SK-N-SH (cell line): Measurements from ENCODE around the gene KLHL33. TPM values are rescaled to one million over a fixed set of nuclear protein-coding genes. Genes with fewer than 3 reads are reported as not detected.

Source experiments
- CTCF ChIA-PET: fragments of 300-600, 350-600 bp; formaldehyde crosslinking; extraction: SDS; loops from one replicate; lab custom pipeline; 2021; lab: Yijun Ruan, JAX
- POLR2A ChIA-PET: fragments of 350-600 bp; sonication (Branson Sonifier 250); formaldehyde crosslinking; extraction: SDS; loops from one replicate; lab custom pipeline; 2020; ENCODE audit warnings: antibody characterized with exemption, inconsistent platforms; lab: Yijun Ruan, JAX
- DNase-seq: peaks from one replicate; pipeline ENCODE4 v3.0.0; 2012
- H2AFZ ChIP-seq: fragments of 200-600 bp; sonication (generic); 2 replicates; pipeline ENCODE4 v1.8.1; 2016; ENCODE audit warnings: antibody characterized with exemption, mild to moderate bottlenecking, low read depth
- H3F3A ChIP-seq: fragments of 200-600 bp; sonication (generic); replicated peaks from 2 replicates; pipeline ENCODE3; 2016; ENCODE audit warnings: antibody characterized with exemption, mild to moderate bottlenecking; ENCODE audit not compliant: insufficient read depth
- H3K27ac ChIP-seq, 2 experiments: fragments of 200-500 bp in 1 of 2; fragments of 200-600 bp in 1 of 2; sonication (Bioruptor generic) in 1 of 2; sonication (generic), shearing (Covaris generic) in 1 of 2; 2 replicates each; pipeline versions ENCODE4 v1.5.1 to v1.6.1; 2014 to 2016; ENCODE audit warnings: low read depth in 2 of 2, inconsistent platforms in 1 of 2, low read length in 1 of 2, mild to moderate bottlenecking in 1 of 2, mixed read lengths in 1 of 2
- H3K27me3 ChIP-seq: fragments of 200-600 bp; sonication (generic), shearing (Covaris generic); 2 replicates; pipeline ENCODE4 v1.6.1; 2016; ENCODE audit warnings: mixed run types; ENCODE audit not compliant: insufficient read depth
- H3K36me3 ChIP-seq, 2 experiments: fragments of 200-500 bp in 1 of 2; fragments of 200-600 bp in 1 of 2; sonication (Bioruptor generic) in 1 of 2; sonication (generic) in 1 of 2; replicated peaks in 1 of 2; 2 replicates each; pipeline versions ENCODE3 to v1.5.1; 2014 to 2016; ENCODE audit warnings: low read length in 1 of 2, mild to moderate bottlenecking in 1 of 2; ENCODE audit not compliant: insufficient read depth in 2 of 2, control insufficient read depth in 1 of 2
- H3K4me1 ChIP-seq, 2 experiments: fragments of 200-500 bp in 1 of 2; fragments of 200-600 bp in 1 of 2; sonication (Bioruptor generic) in 1 of 2; sonication (generic), shearing (Covaris generic) in 1 of 2; 2 replicates each; pipeline versions ENCODE4 v1.5.1 to v1.6.1; 2014 to 2016; ENCODE audit warnings: low read depth in 1 of 2, low read length in 1 of 2, mixed run types in 1 of 2; ENCODE audit not compliant: insufficient read depth in 2 of 2, control insufficient read depth in 1 of 2
- H3K4me2 ChIP-seq: fragments of 200-600 bp; sonication (generic), shearing (Covaris generic); 2 replicates; pipeline ENCODE4 v1.6.1; 2017; ENCODE audit warnings: mixed run types
- H3K4me3 ChIP-seq, 2 experiments: fragments of 200-500 bp in 1 of 2; fragments of 200-600 bp in 1 of 2; sonication (Bioruptor generic) in 1 of 2; sonication (generic), shearing (Covaris generic) in 1 of 2; 2 replicates each; pipeline versions ENCODE4 v1.5.1 to v1.8.1; 2014 to 2016; ENCODE audit warnings: low read depth in 2 of 2, inconsistent platforms in 1 of 2, low read length in 1 of 2, mild to moderate bottlenecking in 1 of 2, mixed read lengths in 1 of 2, moderate library complexity in 1 of 2
- H3K79me2 ChIP-seq: fragments of 200-600 bp; sonication (generic); 2 replicates; pipeline ENCODE4 v1.8.1; 2017; ENCODE audit warnings: mild to moderate bottlenecking; ENCODE audit not compliant: insufficient read depth
- H3K9ac ChIP-seq: fragments of 200-600 bp; sonication (generic); 2 replicates; pipeline ENCODE4 v1.6.1; 2017; ENCODE audit warnings: mixed run types
- H3K9me2 ChIP-seq: fragments of 200-600 bp; sonication (generic); 2 replicates; pipeline ENCODE4 v1.6.1; 2017; ENCODE audit warnings: mixed run types
- H3K9me3 ChIP-seq: fragments of 200-600 bp; sonication (generic); 2 replicates; pipeline ENCODE4 v1.6.1; 2017; ENCODE audit warnings: mixed run types, mild to moderate bottlenecking, moderate library complexity
- H4K20me1 ChIP-seq: fragments of 200-600 bp; sonication (generic); 2 replicates; pipeline ENCODE4 v1.6.1; 2017; ENCODE audit warnings: mild to moderate bottlenecking, mixed run types; ENCODE audit not compliant: insufficient read depth
- EZH2phosphoT487 ChIP-seq: fragments of 200-600 bp; sonication (generic); IDR thresholded peaks from 2 replicates; pipeline ENCODE4 v1.6.1; 2017; ENCODE audit warnings: low read depth, mixed run types, mild to moderate bottlenecking, antibody characterized with exemption, moderate library complexity, borderline replicate concordance
- FOXJ3 ChIP-seq: sonication (generic); formaldehyde crosslinking; IDR thresholded peaks from 2 replicates; pipeline ENCODE4 v1.5.1; 2020; ENCODE audit warnings: mild to moderate bottlenecking, missing genetic modification reagents
- FOXM1 ChIP-seq: IDR thresholded peaks from 2 replicates; pipeline ENCODE4 v1.4.0; 2012; ENCODE audit warnings: low read depth, mild to moderate bottlenecking
- GATA2 ChIP-seq: sonication (generic); formaldehyde crosslinking; IDR thresholded peaks from 2 replicates; pipeline ENCODE4 v1.5.0; 2020; ENCODE audit warnings: mild to moderate bottlenecking, missing genetic modification reagents
- IRF3 ChIP-seq: fragments of 150-350 bp; IDR thresholded peaks from 2 replicates; pipeline ENCODE4 v1.6.1; 2016; ENCODE audit warnings: mild to moderate bottlenecking, low read depth, low read length
- MAX ChIP-seq: IDR thresholded peaks from 2 replicates; pipeline ENCODE4 v1.4.0; 2012; ENCODE audit warnings: low read depth
- MEF2A ChIP-seq: IDR thresholded peaks from 2 replicates; pipeline ENCODE4 v1.4.0; 2012; ENCODE audit warnings: low read depth, borderline replicate concordance
- MXI1 ChIP-seq: IDR thresholded peaks from 2 replicates; pipeline ENCODE4 v1.6.1; 2012; ENCODE audit warnings: mild to moderate bottlenecking, low read depth, low read length, improper control_type of control experiment
- NFIC ChIP-seq: IDR thresholded peaks from 2 replicates; pipeline ENCODE4 v1.4.0; 2012; ENCODE audit warnings: borderline replicate concordance
- NRF1 ChIP-seq: IDR thresholded peaks from 2 replicates; pipeline ENCODE4 v1.6.1; 2012; ENCODE audit warnings: low read depth, mild to moderate bottlenecking, low read length
- POLR2AphosphoS5 ChIP-seq: IDR thresholded peaks from 2 replicates; pipeline ENCODE4 v1.6.1; 2012; ENCODE audit warnings: low read depth, low read length
- RAD21 ChIP-seq: IDR thresholded peaks from 2 replicates; pipeline ENCODE4 v1.6.1; 2012; ENCODE audit warnings: mild to moderate bottlenecking, low read length
- RCOR1 ChIP-seq: fragments of 150-350 bp; IDR thresholded peaks from 2 replicates; pipeline ENCODE4 v1.6.1; 2017; ENCODE audit warnings: antibody characterized with exemption, low read length
- SIN3A ChIP-seq: IDR thresholded peaks from 2 replicates; pipeline ENCODE4 v1.6.1; 2012; ENCODE audit warnings: low read depth, mild to moderate bottlenecking, low read length, moderate library complexity, borderline replicate concordance
- SMC3 ChIP-seq: IDR thresholded peaks from 2 replicates; pipeline ENCODE4 v1.6.1; 2012; ENCODE audit warnings: low read depth, low read length, improper control_type of control experiment
- TAF1 ChIP-seq: IDR thresholded peaks from 2 replicates; pipeline ENCODE4 v1.6.1; 2012; ENCODE audit warnings: low read depth, mild to moderate bottlenecking, low read length, moderate library complexity, borderline replicate concordance
- TCF12 ChIP-seq: IDR thresholded peaks from 2 replicates; pipeline ENCODE4 v1.4.0; 2012
- TEAD4 ChIP-seq: IDR thresholded peaks from 2 replicates; pipeline ENCODE4 v1.4.0; 2012; ENCODE audit warnings: mild to moderate bottlenecking, borderline replicate concordance; ENCODE audit not compliant: insufficient read depth
- YY1 ChIP-seq: IDR thresholded peaks from 2 replicates; pipeline ENCODE4 v1.4.0; 2012; ENCODE audit warnings: low read depth, mild to moderate bottlenecking
- ZBTB33 ChIP-seq: IDR thresholded peaks from 2 replicates; pipeline ENCODE4 v1.4.0; 2012; ENCODE audit warnings: low read depth, borderline replicate concordance
- WGBS: methylation state at CpG from one replicate; pipeline ENCODE4 v1.1.6; 2017; ENCODE audit warnings: low lambda C conversion rate; 5-methylcytosine and 5-hydroxymethylcytosine counted together
- polyA plus RNA-seq, 3 experiments: library from polyadenylated mRNA; depleted of rRNA; stranded (reverse); fragments of >200 nt; gene quantifications; 2 replicates each; pipeline ENCODE4 v1.2.3, GENCODE V29; 2012

Gene KLHL33
- polyA plus RNA-seq, 1 of the 3 experiments (the other 2 are of a cell fraction), result not detected

DNA sequence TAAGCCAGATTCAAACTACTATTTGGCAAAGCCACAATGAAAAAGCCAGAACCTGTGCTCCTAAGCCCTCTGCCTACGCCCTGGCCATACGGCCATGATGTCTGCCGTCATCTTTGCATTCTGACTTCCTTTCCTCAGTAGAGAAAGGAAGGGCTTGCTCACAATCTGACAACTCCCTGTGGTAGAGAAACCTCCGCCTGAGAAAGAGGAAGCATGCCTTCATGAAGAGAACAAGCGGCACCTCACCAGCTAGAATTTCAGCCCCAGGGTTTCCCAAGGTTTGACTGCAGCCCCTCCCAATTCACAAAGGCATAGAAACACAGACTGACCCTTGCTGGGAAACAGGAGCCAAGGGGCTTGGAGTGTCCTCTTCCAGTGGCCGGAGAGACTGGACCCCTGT, 48.4 kb downstream of the KLHL33 start:
- Histone ChIP-seq H3F3A (no peaks in the 10 kb centered on the region), H3K27ac (no peak overlapping the region), H2AFZ (no peak overlapping the region), H3K79me2 (no peaks in the 10 kb centered on the region), H3K9me3 (no peaks in the 10 kb centered on the region), H3K9ac (no peak overlapping the region), H4K20me1 (no peaks in the 10 kb centered on the region), H3K9me2 (no peaks in the 10 kb centered on the region), H3K36me3 (peaks cover 34 to 84% of the 10 kb centered on the region in 2 experiments), H3K27me3 (no peaks in the 10 kb centered on the region), H3K4me1 (no peaks in the 10 kb centered on the region), H3K4me2 (no peak overlapping the region), H3K4me3 (no peak overlapping the region)
- no peak for DNase-seq
- ChIA-PET CTCF (no interaction called here), POLR2A (no interaction called here)
- 96% methylated on average over 6 of the region's 6 CpGs for WGBS
- TF ChIP-seq RCOR1, result no peak
- TF ChIP-seq MXI1, result no peak
- no peak for TF ChIP-seq NRF1
- no peak for TF ChIP-seq MEF2A
- TF ChIP-seq FOXJ3 (CRISPR knock-in tag), result no peak
- no peak for TF ChIP-seq POLR2AphosphoS5
- no peak for TF ChIP-seq SIN3A
- TF ChIP-seq YY1, result no peak
- TF ChIP-seq GATA2 (CRISPR knock-in tag), result no peak
- no peak for TF ChIP-seq TAF1
- TF ChIP-seq NFIC, result no peak
- TF ChIP-seq SMC3, result no peak
- no peak for TF ChIP-seq FOXM1
- TF ChIP-seq MAX, result no peak
- TF ChIP-seq ZBTB33, result no peak
- no peak for TF ChIP-seq TEAD4
- TF ChIP-seq EZH2phosphoT487, result no peak
- TF ChIP-seq IRF3, result no peak
- TF ChIP-seq RAD21, result no peak
- TF ChIP-seq TCF12, result no peak
